ENCODE data around the gene HNRNPA0.

DNA sequence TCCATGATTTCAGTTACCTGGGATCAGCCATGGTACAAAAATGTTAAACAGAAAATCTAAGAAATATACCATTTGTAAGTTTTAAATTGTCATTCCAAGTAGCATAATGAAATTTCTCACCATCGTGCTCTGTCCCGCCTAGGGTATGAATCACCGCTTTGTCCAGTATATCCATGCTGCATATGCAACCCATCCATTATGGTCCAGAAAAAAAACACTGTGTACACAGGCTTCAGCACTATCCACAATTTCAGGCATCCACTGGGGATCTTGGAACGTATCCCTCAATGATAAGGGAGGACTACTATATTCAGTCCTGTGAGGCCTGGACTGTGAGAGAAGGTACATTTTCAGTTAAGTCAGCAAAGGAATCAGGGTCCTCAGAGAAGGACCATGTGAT, 37.6 kb upstream of the HNRNPA0 start:
- TF ChIP-seq POLR2AphosphoS5 (IDR thresholded peaks at IDR 0.05; ENCODE audit: low read depth, low read length) (no peak), CEBPB (IDR thresholded peaks at IDR 0.05; ENCODE audit: low read depth, low read length) (no peak), POLR2A (IDR thresholded peaks at IDR 0.05; ENCODE audit: control extremely low read depth in 1 of 2, low read depth in 2 of 2, low read length in 2 of 2) (no peak), RAD21 (IDR thresholded peaks at IDR 0.05 in 1 of 2, conservative IDR thresholded peaks at IDR 0.05 in 1 of 2; ENCODE audit: low read depth in 2 of 2, low read length in 2 of 2) (no peak)
- TF ChIP-seq, protein P1, sequence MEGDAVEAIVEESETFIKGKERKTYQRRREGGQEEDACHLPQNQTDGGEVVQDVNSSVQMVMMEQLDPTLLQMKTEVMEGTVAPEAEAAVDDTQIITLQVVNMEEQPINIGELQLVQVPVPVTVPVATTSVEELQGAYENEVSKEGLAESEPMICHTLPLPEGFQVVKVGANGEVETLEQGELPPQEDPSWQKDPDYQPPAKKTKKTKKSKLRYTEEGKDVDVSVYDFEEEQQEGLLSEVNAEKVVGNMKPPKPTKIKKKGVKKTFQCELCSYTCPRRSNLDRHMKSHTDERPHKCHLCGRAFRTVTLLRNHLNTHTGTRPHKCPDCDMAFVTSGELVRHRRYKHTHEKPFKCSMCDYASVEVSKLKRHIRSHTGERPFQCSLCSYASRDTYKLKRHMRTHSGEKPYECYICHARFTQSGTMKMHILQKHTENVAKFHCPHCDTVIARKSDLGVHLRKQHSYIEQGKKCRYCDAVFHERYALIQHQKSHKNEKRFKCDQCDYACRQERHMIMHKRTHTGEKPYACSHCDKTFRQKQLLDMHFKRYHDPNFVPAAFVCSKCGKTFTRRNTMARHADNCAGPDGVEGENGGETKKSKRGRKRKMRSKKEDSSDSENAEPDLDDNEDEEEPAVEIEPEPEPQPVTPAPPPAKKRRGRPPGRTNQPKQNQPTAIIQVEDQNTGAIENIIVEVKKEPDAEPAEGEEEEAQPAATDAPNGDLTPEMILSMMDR (IDR thresholded peaks at IDR 0.05; ENCODE audit: control extremely low read depth in 1 of 3, insufficient read depth in 1 of 3, low read depth in 1 of 3, low read length in 3 of 3), result no peak

All from H1 (cell line).